SK-N-MC (cell line): ENCODE measurements around the gene TUBGCP3.

Source experiments
- EZH2 ChIP-seq: fragments of 200-600 bp; sonication (generic); IDR thresholded peaks from one replicate; pipeline ENCODE4 v1.6.1; 2017; ENCODE audit warnings: antibody characterized with exemption
- FOXP2 ChIP-seq: optimal IDR thresholded peaks from 2 replicates; pipeline ENCODE3; 2011; ENCODE audit warnings: mild to moderate bottlenecking, moderate library complexity; ENCODE audit not compliant: insufficient read depth; ENCODE audit errors: extremely low read length, control extremely low read depth
- POLR2AphosphoS5 ChIP-seq: IDR thresholded peaks from 2 replicates; pipeline ENCODE4 v1.6.1; 2012; ENCODE audit warnings: mild to moderate bottlenecking, low read depth, low read length, borderline replicate concordance

DNA sequence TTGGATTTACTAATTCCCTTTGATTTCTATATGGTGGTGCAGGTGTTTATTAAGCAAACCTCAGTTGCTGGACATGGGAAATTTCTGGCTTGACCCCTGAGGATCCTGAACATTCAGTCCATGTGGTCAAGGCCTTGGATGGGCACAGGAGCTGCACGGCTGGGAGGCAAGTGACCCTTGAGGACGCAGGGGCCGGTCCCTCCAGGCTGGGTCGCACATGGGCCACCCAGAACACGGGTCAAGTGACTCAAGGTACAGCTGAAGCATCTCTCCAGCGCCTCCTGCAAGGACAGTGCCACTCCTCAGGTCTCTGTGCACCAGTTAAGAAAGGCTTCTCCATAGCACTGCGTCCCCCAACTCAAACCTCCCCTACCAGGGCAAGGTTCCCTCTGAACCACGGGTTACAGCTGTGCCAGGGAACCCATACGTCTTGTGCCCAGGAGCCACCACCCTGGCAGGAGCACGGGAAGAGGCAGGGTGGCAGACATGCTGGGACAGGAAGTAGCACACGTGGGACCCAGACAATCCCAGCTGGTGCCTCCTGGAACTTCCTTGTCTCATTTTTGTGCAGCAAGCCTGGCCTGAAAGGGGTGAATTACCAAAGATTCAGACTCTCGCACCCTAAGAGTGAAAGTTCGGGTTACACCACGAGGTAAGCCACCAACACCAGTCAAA lies 118.7 kb downstream of the TUBGCP3 start:
- TF ChIP-seq EZH2: no peak
- TF ChIP-seq POLR2AphosphoS5: no peak
- no peak for TF ChIP-seq FOXP2
